ENCODE results near the gene HOXB8.
A peak's percentile ranks its signal among the peaks of the same experiment; 100 is the strongest.

The HOXB8 gene

GRCh38 chr17:48637323-48638260 is 22.5 kb upstream of the HOXB8 start:
- no peak for DNase-seq

DNA sequence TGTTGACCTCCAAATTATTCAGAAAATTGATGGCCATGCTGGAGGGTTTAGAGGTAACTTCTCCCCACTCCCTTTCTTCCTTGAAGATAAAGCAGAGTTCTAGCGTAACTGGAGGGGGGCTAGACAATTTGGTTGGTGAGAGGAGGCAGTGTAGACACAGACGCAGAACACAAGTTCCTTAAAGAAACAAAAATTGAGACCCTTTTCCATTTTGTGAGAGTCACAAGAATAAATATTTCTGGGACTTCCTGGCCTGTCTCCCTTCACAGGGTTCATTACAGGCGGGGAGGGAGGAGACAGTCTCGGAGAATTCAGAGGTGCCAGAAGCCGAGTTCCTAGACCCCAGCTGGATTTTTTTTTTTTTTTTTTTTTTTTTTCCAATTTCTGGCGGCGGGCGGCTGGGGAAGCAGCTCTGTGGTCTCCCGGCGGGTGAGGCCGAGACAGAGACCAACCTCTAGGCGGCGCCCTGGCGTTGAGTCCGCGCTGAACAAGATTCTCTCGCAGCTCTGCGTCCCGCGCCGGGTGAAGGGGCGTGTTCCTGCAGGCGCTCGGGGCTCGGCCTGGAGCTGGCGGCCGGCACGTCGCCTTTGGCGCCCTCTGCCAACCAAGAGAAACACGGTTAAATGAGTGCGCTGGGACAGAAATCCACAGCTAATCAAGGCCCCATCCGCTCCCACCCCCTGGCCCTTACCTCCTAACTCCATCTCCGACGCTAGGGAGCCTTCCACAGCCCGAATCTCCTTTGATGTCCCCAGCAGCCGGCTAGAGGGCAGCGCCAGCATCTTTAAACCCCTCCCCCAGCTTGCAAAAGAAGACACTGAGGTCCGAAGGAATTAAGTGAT is 21.3 kb upstream of the HOXB8 start:
- DNase-seq: peak; percentile 76

GRCh38 chr17:48634493-48635208 is 19.6 kb upstream of the HOXB8 start:
- no peak for DNase-seq

- no peak for DNase-seq
These were observed 18.2 kb upstream of the HOXB8 start for GRCh38 chr17:48633266-48633677.

GRCh38 chr17:48632579-48633265 is 17.6 kb upstream of the HOXB8 start:
- DNase-seq: no peak

- no peak for DNase-seq
These were observed 16.8 kb upstream of the HOXB8 start for GRCh38 chr17:48631693-48632578.

DNA sequence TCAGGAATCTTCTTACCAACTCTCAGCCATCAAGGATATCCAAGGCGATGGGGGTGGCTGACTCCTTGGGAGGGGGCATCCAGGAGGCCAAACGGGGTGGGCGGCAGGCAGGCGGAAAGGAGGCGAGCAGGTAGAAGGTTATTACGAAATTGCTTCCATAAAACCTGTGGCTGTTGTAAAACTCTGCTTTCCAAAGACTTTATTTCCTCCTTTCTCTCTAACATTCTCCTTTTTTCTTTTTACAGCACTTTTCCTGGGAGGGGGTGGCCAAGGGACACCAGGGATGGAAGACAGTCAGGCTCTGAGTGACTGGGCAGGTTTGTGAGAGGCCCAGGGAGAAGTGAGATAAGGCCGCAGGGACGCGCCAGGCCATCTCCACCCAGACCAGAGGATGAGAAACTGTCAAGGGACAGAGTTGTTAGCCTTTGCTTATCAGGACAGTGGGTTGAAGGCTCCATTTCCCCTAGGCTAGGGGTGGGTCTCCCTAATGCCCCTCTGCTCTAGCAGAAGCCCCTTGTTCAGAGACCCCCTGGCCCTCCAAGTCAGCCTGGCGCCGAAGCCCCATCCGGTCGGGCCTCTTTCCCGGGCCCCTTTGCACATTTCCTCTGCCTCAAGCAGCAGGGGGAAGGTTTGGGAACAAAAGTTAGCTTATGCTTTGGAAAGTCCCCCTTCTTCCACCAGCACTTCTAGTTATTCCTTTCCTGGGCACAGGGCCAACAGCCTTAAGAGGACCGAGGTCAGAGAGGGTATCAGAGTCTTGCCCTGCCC is 16.0 kb upstream of the HOXB8 start:
- no peak for DNase-seq

- no peak for DNase-seq
These were observed 15.2 kb upstream of the HOXB8 start for GRCh38 chr17:48630009-48630924.

- no peak for DNase-seq
These were observed 14.3 kb upstream of the HOXB8 start for GRCh38 chr17:48629411-48629759.

GRCh38 chr17:48628649-48629410 is 13.7 kb upstream of the HOXB8 start:
- DNase-seq: no peak

- DNase-seq: no peak
These were observed 12.8 kb upstream of the HOXB8 start for GRCh38 chr17:48627623-48628521.

- no peak for DNase-seq
These were observed 12.1 kb upstream of the HOXB8 start for GRCh38 chr17:48627118-48627597.

DNA sequence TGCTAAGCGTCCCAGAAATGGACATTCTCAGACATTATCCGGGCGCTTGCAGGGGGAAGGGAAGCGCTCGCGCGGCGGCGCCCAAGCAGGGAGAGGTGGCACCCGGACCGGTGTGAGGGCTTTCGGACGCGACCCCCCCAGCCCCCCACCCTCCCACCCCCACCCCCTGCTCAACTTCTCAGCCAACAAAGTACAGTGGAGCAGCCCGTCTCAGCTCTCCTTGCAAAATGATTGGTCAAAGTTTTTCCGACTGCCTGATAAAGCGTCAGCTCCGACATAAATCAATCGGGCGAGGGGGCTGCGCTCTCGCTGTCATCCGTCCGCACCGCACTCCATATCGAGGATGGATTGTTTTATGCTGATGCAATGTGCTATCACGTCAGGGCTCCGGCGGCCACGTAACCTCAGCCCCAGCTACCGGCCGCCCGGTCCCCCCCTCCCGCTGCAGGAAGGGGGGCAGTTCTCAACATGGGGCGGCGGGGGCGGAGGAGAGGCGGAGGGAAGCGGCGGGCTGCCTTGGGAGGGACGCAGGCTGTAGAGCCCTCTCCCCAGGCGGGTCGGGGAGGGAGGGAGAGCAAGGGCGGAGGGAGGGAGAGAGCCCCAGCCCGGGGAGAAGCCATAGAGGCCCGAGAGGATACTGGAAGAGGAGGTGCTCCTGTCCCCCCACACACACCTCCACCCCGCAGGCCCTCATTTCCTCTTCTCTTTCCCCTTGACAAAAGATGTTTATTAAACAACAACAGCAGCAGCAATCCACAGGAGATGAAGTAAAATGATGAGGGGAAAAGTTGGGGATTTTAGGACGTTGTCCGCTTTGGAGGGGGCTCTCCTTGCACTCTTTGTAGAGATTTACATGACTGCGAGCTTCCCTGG is 11.4 kb upstream of the HOXB8 start, which contains the start of gene HOXB9:
Gene HOXB9, minus strand, starts transcription at position 114 of the 873 bp plus-strand sequence. Its CDS starts 89 bp downstream, at position 25.
- no peak for DNase-seq

- no peak for DNase-seq
These were observed 10.6 kb upstream of the HOXB8 start for GRCh38 chr17:48625495-48626244.

Measured in NCI-H1092 treated with DMSO at 0.1 percent for 48 hours (cell line).